RCC 7860 (cell line): ENCODE measurements around the gene ZSCAN2.
A peak's percentile ranks its signal among the peaks of the same experiment; 100 is the strongest.
"Not testable (repeated sequence)": the region's sequence is repeated elsewhere in the genome, so short reads cannot be mapped to it uniquely, and the experiment has no call there.

Experiments used
- DNase-seq: peaks from one replicate; pipeline ENCODE4 v3.0.0-alpha.2; 2015; ENCODE audit warnings: low spot score
- FAIRE-seq: peaks from 2 replicates; lab custom pipeline; 2012; peaks lifted over from hg19 to GRCh38; lab: Jason Lieb, UNC

The ZSCAN2 gene

DNA sequence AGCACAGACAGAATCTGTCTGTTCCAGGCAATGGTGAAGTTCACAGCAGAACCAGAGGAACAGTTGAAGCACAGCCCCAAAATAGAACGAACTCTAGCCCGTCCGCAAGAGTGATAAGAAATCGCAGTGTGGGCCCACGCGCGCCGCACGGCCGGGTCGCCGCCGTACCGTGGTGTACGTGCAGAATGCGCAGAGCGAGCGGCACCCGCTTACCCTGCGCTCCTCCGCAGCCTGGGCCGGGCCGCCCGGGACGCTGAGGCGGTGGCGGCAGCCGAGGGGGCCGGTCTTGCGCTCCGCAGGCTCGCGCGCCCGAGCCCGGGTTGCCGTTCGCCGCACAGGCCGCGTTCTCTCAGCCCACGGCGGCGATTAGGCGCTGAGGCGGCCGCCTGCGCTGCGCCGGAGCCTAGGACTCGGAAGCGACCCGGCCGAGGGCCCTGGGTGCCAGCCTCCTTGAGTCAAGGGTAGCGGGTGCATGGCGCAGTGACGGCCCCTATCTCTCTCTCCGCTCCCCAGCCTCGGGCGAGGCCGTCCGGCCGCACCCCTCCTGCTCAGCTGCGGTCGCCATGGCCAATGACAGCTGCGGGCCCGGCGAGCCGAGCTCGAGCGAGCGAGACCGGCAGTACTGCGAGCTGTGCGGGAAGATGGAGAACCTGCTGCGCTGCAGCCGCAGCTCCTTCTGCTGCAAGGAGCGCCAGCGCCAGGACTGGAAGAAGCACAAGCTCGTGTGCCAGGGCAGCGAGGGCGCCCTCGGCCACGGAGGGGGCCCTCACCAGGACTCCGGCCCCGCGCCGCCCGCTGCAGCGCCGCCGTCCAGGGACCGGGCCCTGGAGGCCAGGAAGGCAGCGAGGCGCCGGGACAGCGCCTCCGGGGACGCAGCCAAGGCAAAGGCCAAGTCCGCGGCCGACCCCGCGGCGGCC lies 32.8 kb downstream of the ZSCAN2 start:
- DNase-seq = peak; percentile 24
- FAIRE-seq = no peak

DNA sequence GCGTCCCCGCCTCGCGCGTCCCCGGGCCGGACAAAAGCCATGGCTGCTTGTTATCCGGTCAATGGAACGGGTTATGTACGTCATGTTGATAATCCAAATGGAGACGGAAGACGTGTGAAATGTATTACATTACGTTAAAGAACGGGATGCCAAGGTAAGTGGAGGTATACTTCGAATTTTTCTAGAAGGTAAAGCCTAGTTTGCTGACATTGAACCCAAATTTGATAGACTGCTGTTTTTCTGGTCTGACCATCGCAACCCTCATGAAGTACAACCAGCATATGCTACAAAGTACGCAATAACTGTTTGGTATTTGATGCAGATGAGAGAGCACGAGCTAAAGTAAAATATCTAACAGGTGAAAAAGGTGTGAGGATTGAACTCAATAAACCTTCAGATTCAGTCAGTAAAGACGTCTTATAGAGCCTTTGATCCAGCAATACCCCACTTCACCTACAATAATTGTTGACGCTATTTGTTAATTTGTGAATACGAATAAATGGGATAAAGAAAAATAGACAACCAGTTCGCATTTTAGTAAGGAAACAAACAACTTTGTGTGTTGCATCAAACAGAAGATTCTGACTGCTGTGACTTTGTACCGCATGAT lies 33.5 kb downstream of the ZSCAN2 start:
- FAIRE-seq (no peak), DNase-seq (no peak)

- FAIRE-seq (no peak), DNase-seq (peak; percentile 28)
These were observed 37.3 kb downstream of the ZSCAN2 start for GRCh38 chr15:84638103-84638502.

DNA sequence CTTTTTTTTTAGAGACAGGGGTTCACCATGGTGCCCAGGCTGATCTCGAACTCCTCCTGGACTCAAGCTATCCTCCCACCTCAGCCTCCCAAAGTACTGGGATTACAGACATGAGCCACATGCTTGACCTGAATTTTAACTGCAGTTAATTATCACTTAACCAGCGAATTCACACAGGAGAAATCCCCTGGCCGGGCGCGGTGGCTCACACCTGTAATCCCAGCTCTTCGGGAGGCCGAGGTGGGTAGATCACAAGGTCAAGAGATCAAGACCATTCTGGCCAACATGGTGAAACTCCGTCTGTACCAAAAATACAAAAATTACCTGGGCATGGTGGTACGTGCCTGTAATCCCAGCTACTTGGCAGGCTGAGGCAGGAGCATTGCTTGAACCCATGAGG lies 41.1 kb downstream of the ZSCAN2 start:
- DNase-seq, FAIRE-seq: not testable (repeated sequence)

- not testable (repeated sequence) for DNase-seq, FAIRE-seq
These were observed 41.8 kb downstream of the ZSCAN2 start for GRCh38 chr15:84642640-84643039.

- FAIRE-seq (no peak), DNase-seq (no peak)
These were observed 43.0 kb downstream of the ZSCAN2 start for GRCh38 chr15:84643838-84644237.

DNA sequence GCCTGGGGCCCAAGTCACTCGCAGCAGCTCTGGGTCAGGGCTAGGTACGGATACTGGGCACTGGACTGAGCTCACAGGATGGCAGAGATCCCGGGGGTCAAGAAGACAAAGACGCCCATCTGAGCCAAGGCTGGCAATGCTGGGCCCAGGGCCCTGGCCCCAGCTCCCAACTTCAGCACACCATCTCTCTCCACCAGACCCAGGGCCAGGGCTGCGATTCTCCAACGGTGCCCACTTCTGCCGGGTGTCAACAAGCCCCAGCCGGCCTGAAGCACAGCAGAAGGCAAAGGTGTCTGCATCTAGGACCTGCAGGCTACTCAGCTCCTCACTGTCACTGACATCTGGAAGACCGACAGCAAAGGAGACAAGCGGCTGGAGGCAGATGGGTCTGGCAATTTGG lies 44.7 kb downstream of the ZSCAN2 start:
- no peak for DNase-seq
- no peak for FAIRE-seq

DNA sequence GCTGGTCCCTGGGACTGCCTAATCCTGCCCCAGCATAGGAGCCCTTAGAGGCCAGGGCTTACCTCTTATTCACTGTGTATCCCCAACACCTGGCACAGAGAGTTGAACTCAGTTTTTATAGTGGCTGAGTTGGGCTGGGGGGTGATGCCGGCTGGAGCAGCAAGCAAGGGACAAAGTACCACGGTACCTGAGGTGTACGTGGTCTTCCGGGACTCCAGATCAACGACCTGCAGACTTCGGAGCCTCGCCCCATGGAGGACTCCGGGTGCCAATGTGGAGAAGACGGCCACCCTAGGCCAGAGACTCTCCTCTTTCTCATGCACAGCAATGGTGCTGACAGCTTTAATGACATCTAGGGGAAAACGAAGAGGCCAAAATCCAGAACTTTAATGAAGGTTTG lies 45.2 kb downstream of the ZSCAN2 start:
- DNase-seq = no peak
- no peak for FAIRE-seq

DNA sequence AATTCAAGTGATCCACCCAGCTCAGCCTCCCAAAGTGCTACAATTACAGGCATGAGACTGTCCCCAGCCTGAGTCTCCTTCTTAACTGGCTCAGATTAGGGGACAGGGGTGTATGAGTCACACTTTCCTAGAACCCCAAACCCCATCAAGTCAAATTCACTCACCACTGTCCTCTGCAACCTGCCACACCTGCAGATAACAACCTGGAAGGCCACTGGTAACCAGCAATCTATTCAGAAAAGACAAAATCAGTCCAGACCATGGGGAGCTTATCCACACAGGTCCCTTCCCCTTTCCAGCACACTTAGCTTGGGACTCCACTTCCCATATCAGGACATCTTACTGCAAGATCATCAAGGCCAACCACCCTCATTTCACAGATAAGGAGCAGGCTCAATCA lies 46.9 kb downstream of the ZSCAN2 start:
- no peak for DNase-seq
- FAIRE-seq = no peak

- DNase-seq (no peak), FAIRE-seq (no peak)
These were observed 47.7 kb downstream of the ZSCAN2 start for GRCh38 chr15:84648539-84648938.

- DNase-seq (no peak), FAIRE-seq (no peak)
These were observed 48.9 kb downstream of the ZSCAN2 start for GRCh38 chr15:84649706-84650105.

DNA sequence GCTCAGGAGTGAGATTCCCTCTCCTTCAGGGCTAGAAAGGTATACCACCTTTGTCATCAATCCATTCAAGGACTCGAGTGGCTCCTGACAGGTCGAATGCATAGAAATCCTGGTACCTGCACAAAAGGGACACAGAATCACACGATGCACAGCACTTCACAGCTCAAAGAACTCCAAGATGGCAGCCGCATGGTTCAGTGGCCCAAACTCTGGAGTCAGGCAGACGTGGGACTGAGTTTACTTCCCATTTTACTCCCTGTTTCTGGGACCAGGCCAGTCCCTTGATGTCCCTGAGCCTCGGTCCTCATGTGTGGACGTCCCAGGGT lies 52.7 kb downstream of the ZSCAN2 start:
- no peak for DNase-seq
- FAIRE-seq = no peak

DNA sequence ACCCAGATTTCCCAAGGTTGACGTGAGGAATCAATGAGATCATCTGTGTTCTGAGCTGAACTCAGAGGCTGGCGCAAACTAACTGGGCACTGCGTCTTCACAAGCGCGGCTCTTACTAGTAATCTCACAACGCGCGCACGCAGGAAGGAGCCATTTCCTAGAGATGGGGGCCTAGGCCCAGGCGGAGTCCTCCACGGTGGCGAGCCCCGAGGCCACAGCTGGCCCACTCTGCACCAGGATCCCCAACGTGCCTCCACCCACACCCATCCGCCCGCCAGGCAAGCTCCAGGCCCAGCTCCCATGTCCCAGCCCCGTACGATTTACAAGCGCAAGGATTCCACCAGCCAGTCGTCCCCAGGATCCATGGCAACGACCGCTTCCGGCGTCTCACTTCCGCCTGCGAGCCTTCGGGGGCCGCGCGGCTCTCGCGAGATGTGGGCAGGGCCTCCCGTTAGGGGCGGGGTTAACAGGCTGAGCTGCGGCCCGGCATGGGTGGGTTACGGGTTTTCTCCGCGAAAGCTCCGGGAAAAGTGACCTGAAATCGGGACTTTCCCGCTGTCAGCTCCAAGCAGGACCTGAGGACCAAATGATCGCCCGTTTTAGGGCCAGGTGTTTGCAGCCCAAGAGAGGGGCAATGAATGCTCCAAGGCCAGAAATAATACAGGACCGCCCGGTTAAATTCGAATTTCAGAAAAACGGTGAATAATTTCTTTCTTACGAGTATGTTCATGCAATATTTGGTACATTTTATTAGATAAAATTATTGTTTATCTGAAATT lies 53.3 kb downstream of the ZSCAN2 start, which contains the start of gene WDR73:
Gene WDR73, minus strand, starts transcription at position 374 of the 779 bp plus-strand sequence. Its CDS starts 9 bp downstream, at position 365.
- DNase-seq (peak; percentile 83), FAIRE-seq (peak; percentile 14)

GRCh38 chr15:84654689-84655453 lies 54.1 kb downstream of the ZSCAN2 start:
- DNase-seq (peak; percentile 79), FAIRE-seq (no peak)

- FAIRE-seq (no peak), DNase-seq (no peak)
These were observed 56.2 kb downstream of the ZSCAN2 start for GRCh38 chr15:84656972-84657371.

DNA sequence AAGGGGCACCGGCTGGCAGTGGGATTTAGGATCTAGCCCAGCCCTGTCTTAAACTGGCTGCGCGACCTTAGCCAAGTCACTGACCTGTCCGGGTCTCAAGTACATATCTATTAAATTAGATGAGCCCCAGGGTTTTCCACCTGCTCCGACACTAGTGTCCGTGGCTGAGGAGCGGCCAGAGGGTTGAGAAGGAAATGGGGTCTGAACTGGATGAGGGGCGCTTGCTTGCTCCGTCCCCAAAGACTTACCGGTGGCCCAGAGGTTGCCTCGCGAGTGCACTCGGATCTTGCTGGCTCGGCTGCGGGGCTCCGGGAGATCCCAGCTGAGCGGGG lies 56.9 kb downstream of the ZSCAN2 start:
- DNase-seq = no peak
- FAIRE-seq = no peak

- FAIRE-seq (no peak), DNase-seq (peak; percentile 46)
These were observed 57.4 kb downstream of the ZSCAN2 start, which contains the start of gene NMB for GRCh38 chr15:84658080-84658787. NMB (minus strand) TSS chr15:84658199; CDS start chr15:84658152, 47 bp downstream.

- FAIRE-seq (no peak), DNase-seq (no peak)
These were observed 58.1 kb downstream of the ZSCAN2 start for GRCh38 chr15:84658788-84659411.

DNA sequence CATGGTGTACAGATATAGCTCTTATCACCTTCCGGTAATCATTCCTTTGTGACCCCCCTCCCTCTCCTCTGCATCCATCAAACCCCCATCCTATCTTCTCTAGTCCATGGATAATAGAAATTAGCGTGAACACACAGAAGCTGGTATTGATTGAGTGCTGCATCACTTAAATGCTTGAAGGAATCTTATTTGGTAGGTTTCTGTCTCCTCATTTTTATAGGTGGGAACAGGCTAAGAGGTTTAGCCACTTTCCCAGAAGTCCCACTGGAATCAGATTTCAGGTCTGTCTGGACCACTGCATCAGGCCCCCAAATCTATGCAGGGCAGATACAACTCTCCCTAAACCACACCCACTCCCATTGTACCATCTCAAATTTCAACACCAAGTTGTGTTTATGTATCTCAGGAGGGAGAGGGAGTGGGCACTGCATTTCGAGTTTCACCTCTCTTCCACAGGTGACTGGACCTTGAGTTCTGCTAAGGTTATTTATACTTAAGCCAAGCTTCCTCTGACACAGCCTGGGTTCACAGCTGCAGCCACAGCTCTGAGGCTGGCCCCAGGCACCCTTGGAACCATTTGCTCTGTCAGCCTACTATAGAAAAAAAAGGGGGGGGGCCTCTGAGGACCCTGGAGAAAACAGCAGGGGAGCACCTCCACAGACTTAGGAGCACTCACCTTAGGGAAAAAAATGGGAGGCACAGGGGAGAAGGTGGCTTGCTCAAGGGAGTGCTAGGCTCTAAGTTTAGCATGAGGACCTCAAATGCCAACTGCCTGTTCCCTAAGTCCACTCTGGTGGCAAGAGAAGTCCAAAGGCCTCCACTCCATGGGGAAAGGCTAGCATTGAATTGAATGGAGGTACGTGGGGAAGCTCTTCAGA lies 59.3 kb downstream of the ZSCAN2 start:
- no peak for FAIRE-seq
- DNase-seq = no peak
